ENCODE data around the gene HRK.
A peak's percentile ranks its signal among the peaks of the same experiment; 100 is the strongest.

Gene HRK

GRCh38 chr12:116880213-116880816, 926 bp downstream of the HRK start:
- peaks cover 51% of the 10 kb centered on the region for H3K4me1 Mint-ChIP-seq
- DNase-seq: no peak
- peak overlapping the region; percentile 89 for H3K4me3 Mint-ChIP-seq
- H3K27ac Mint-ChIP-seq: no peak overlapping the region
- TF ChIP-seq CTCF (IDR thresholded peaks at IDR 0.05): no peak
- H3K27me3 Mint-ChIP-seq (ENCODE audit: low read depth, poor library complexity): peaks cover 92% of the 10 kb centered on the region
- H3K9me3 Mint-ChIP-seq: no peaks in the 10 kb centered on the region
- H3K36me3 Mint-ChIP-seq (ENCODE audit: low read depth): no peaks in the 10 kb centered on the region

GRCh38 chr12:116879509-116880212, 1.6 kb downstream of the HRK start:
- Mint-ChIP-seq H3K36me3 (ENCODE audit: low read depth) (peaks cover 2% of the 10 kb centered on the region), H3K27me3 (ENCODE audit: low read depth, poor library complexity) (peaks cover 85% of the 10 kb centered on the region), H3K27ac (no peak overlapping the region), H3K4me3 (peak overlapping the region; percentile 89), H3K4me1 (peaks cover 51% of the 10 kb centered on the region), H3K9me3 (peaks cover 3% of the 10 kb centered on the region)
- no peak for TF ChIP-seq CTCF (IDR thresholded peaks at IDR 0.05)
- DNase-seq: peak; percentile 59

GRCh38 chr12:116878567-116879508, 2.4 kb downstream of the HRK start:
- H3K27me3 Mint-ChIP-seq (ENCODE audit: low read depth, poor library complexity): peaks cover 85% of the 10 kb centered on the region

GRCh38 chr12:116876151-116876869, 4.9 kb downstream of the HRK start:
- Mint-ChIP-seq H3K9me3 (peaks cover 13% of the 10 kb centered on the region), H3K4me1 (peaks cover 39% of the 10 kb centered on the region), H3K27ac (no peak overlapping the region), H3K36me3 (ENCODE audit: low read depth) (peaks cover 5% of the 10 kb centered on the region), H3K27me3 (ENCODE audit: low read depth, poor library complexity) (peaks cover 68% of the 10 kb centered on the region), H3K4me3 (peak overlapping the region; percentile 52)
- DNase-seq: peak; percentile 46
- TF ChIP-seq CTCF (IDR thresholded peaks at IDR 0.05): no peak

More at GRCh38 chr12:116878567-116879508, 2.4 kb downstream of the HRK start:
- Mint-ChIP-seq H3K4me3 (peak overlapping the region; percentile 89), H3K9me3 (peaks cover 9% of the 10 kb centered on the region), H3K4me1 (peaks cover 51% of the 10 kb centered on the region), H3K36me3 (ENCODE audit: low read depth) (peaks cover 5% of the 10 kb centered on the region), H3K27ac (peak overlapping the region; percentile 20)
- no peak for TF ChIP-seq CTCF (IDR thresholded peaks at IDR 0.05)
- DNase-seq: peak; percentile 50

GRCh38 chr12:116874324-116874995, 6.8 kb downstream of the HRK start:
- Mint-ChIP-seq H3K4me3 (no peak overlapping the region), H3K36me3 (ENCODE audit: low read depth) (peaks cover 5% of the 10 kb centered on the region), H3K27ac (no peak overlapping the region), H3K27me3 (ENCODE audit: low read depth, poor library complexity) (peaks cover 61% of the 10 kb centered on the region), H3K9me3 (peaks cover 13% of the 10 kb centered on the region), H3K4me1 (peaks cover 25% of the 10 kb centered on the region)
- no peak for DNase-seq
- no peak for TF ChIP-seq CTCF (IDR thresholded peaks at IDR 0.05)
